ENCODE measurements around the gene KCNMB2.

KCNMB2 gene

DNA sequence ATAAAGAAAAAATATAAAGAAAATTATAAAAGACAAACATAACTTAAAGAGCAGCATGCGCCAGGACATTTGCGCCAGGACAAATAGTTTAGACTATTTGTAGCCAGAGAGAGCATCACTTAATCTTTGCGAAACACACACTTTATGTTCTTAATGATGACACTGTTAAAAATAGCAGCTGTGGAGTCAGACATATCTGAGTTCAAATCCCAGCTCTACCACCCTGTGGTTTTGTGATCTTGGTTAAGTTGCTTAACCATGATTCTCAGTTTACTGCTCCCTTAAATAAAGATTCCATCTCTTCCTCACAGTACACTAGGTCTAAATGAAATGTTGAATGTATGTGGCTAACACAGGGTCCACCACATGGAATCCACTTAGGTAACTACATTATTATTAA lies 31.4 kb downstream of the KCNMB2 start:
- Histone ChIP-seq H3K4me3 (ENCODE audit: low read length in 2 of 2) (no peak overlapping the region), H4K8ac (ENCODE audit: low read depth, low read length) (no peak overlapping the region), H3K4me1 (ENCODE audit: control insufficient read depth in 2 of 2, insufficient read depth in 1 of 2, low read depth in 1 of 2, low read length in 2 of 2) (no peaks in the 10 kb centered on the region), H3K18ac (ENCODE audit: low read length) (no peak overlapping the region), H3K36me3 (replicated peaks in 1 of 2; ENCODE audit: control insufficient read depth in 2 of 2, insufficient read depth in 2 of 2, low read length in 2 of 2) (no peaks in the 10 kb centered on the region), H3K4ac (ENCODE audit: low read length) (no peak overlapping the region), H3K79me1 (ENCODE audit: low read depth, low read length) (no peaks in the 10 kb centered on the region), H3K9ac (ENCODE audit: low read depth, low read length, poor library complexity) (no peak overlapping the region), H3K9me3 (replicated peaks in 1 of 2; ENCODE audit: control insufficient read depth in 2 of 2, insufficient read depth in 1 of 2, low read depth in 1 of 2, low read length in 2 of 2) (no peaks in the 10 kb centered on the region), H3K27ac (replicated peaks; ENCODE audit: low read length) (no peak overlapping the region), H2BK12ac (ENCODE audit: low read length) (no peak overlapping the region), H3K27me3 (ENCODE audit: control insufficient read depth in 3 of 3, insufficient read depth in 3 of 3, low read depth in 1 of 3, low read length in 3 of 3) (no peaks in the 10 kb centered on the region), H2AK5ac (ENCODE audit: low read depth, low read length) (no peak overlapping the region), H2BK120ac (ENCODE audit: low read depth, low read length) (no peak overlapping the region), H3K14ac (ENCODE audit: low read length) (no peak overlapping the region), H4K91ac (ENCODE audit: low read depth, low read length, poor library complexity) (no peak overlapping the region), H2AFZ (ENCODE audit: low read length) (no peak overlapping the region), H3K4me2 (ENCODE audit: insufficient read depth, low read length, poor library complexity, severe bottlenecking) (no peak overlapping the region), H2BK15ac (ENCODE audit: low read length) (no peak overlapping the region), H3K23ac (ENCODE audit: low read depth, low read length, poor library complexity) (no peak overlapping the region), H2BK5ac (ENCODE audit: low read length) (no peak overlapping the region)
- WGBS, 2 donors (ENCODE audit: extremely low coverage in 2 of 2, insufficient read length in 2 of 2, insufficient replicate concordance in 1 of 2): no CpG with 5 or more reads among the region's 3 CpGs
- DNase-seq (ENCODE audit: low spot score): no peak

DNA sequence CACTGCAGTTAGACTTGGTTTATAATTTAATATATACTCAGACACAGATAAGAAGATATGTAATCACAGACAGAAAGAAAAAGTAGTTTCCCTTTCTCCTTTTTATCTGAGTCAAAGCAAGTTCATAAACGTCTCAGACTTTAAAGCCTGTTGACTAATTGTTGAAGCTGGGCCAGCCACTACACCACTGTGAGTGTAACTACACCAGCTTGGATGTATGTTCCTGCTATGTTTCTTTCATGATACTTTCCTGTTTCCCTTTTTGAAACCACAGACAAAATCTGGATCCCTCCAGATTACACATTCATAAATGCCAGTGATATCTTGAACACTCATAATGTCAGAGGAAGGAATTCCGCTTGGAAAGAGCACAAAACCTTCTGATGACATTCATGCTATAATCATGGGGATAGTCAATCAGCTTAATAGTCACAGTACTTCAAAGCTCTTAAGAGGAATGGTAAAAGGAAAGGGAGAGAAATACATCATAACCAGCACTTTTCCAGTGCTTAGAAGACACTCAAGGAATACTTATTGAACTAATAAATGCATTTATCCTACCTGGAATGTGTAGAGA lies 32.0 kb downstream of the KCNMB2 start:
- no peak overlapping the region for H3K4me2 ChIP-seq (ENCODE audit: insufficient read depth, low read length, poor library complexity, severe bottlenecking)
- H4K91ac ChIP-seq (ENCODE audit: low read depth, low read length, poor library complexity): no peak overlapping the region
- H3K79me1 ChIP-seq (ENCODE audit: low read depth, low read length): no peaks in the 10 kb centered on the region
- H4K8ac ChIP-seq (ENCODE audit: low read depth, low read length): no peak overlapping the region
- no peaks in the 10 kb centered on the region for H3K27me3 ChIP-seq (ENCODE audit: control insufficient read depth in 3 of 3, insufficient read depth in 3 of 3, low read depth in 1 of 3, low read length in 3 of 3)
- H3K4me1 ChIP-seq (ENCODE audit: control insufficient read depth in 2 of 2, insufficient read depth in 1 of 2, low read depth in 1 of 2, low read length in 2 of 2): no peaks in the 10 kb centered on the region
- no peak overlapping the region for H3K18ac ChIP-seq (ENCODE audit: low read length)
- H3K4ac ChIP-seq (ENCODE audit: low read length): no peak overlapping the region
- no peak overlapping the region for H2BK120ac ChIP-seq (ENCODE audit: low read depth, low read length)
- H2BK5ac ChIP-seq (ENCODE audit: low read length): no peak overlapping the region
- no peak overlapping the region for H3K23ac ChIP-seq (ENCODE audit: low read depth, low read length, poor library complexity)
- no peaks in the 10 kb centered on the region for H3K36me3 ChIP-seq (replicated peaks in 1 of 2; ENCODE audit: control insufficient read depth in 2 of 2, insufficient read depth in 2 of 2, low read length in 2 of 2)
- no peak overlapping the region for H2AFZ ChIP-seq (ENCODE audit: low read length)
- H3K27ac ChIP-seq (replicated peaks; ENCODE audit: low read length): no peak overlapping the region
- no peak overlapping the region for H2BK15ac ChIP-seq (ENCODE audit: low read length)
- H3K14ac ChIP-seq (ENCODE audit: low read length): no peak overlapping the region
- no peak overlapping the region for H3K9ac ChIP-seq (ENCODE audit: low read depth, low read length, poor library complexity)
- WGBS, 2 donors (ENCODE audit: extremely low coverage in 2 of 2, insufficient read length in 2 of 2, insufficient replicate concordance in 1 of 2): no CpG with 5 or more reads among the region's 2 CpGs
- H2AK5ac ChIP-seq (ENCODE audit: low read depth, low read length): no peak overlapping the region
- no peak for DNase-seq (ENCODE audit: low spot score)
- no peak overlapping the region for H3K4me3 ChIP-seq (ENCODE audit: low read length in 2 of 2)
- H3K9me3 ChIP-seq (replicated peaks in 1 of 2; ENCODE audit: control insufficient read depth in 2 of 2, insufficient read depth in 1 of 2, low read depth in 1 of 2, low read length in 2 of 2): no peaks in the 10 kb centered on the region
- no peak overlapping the region for H2BK12ac ChIP-seq (ENCODE audit: low read length)

DNA sequence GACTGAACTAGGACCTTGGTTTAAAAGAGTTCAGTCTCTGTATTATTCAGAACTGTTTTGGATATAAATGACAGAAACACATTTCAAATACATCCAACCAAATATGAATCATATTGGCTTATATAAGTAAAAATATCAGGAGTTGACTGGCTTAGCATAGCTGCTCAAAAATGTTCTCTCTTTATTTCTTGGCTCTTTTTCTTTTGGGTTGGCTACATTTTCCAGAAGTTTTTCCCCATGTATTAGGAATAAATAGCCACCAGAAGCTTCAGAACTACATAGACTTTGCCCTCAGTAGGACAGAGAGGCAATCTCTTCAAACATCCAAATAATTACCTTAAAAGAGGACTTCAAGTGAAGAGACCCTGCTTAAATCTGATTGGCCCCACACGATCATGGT lies 32.7 kb downstream of the KCNMB2 start:
- H3K4me3 ChIP-seq (ENCODE audit: low read length in 2 of 2): no peak overlapping the region
- H2BK5ac ChIP-seq (ENCODE audit: low read length): no peak overlapping the region
- H4K8ac ChIP-seq (ENCODE audit: low read depth, low read length): no peak overlapping the region
- no peaks in the 10 kb centered on the region for H3K79me1 ChIP-seq (ENCODE audit: low read depth, low read length)
- H2AK5ac ChIP-seq (ENCODE audit: low read depth, low read length): no peak overlapping the region
- no peak overlapping the region for H2BK120ac ChIP-seq (ENCODE audit: low read depth, low read length)
- H3K27me3 ChIP-seq (ENCODE audit: control insufficient read depth in 3 of 3, insufficient read depth in 3 of 3, low read depth in 1 of 3, low read length in 3 of 3): no peaks in the 10 kb centered on the region
- no peak overlapping the region for H2BK15ac ChIP-seq (ENCODE audit: low read length)
- no peak overlapping the region for H3K4ac ChIP-seq (ENCODE audit: low read length)
- DNase-seq (ENCODE audit: low spot score): no peak
- no peak overlapping the region for H4K91ac ChIP-seq (ENCODE audit: low read depth, low read length, poor library complexity)
- H3K27ac ChIP-seq (replicated peaks; ENCODE audit: low read length): no peak overlapping the region
- no peak overlapping the region for H3K14ac ChIP-seq (ENCODE audit: low read length)
- no peaks in the 10 kb centered on the region for H3K4me1 ChIP-seq (ENCODE audit: control insufficient read depth in 2 of 2, insufficient read depth in 1 of 2, low read depth in 1 of 2, low read length in 2 of 2)
- no peak overlapping the region for H3K23ac ChIP-seq (ENCODE audit: low read depth, low read length, poor library complexity)
- no peak overlapping the region for H2AFZ ChIP-seq (ENCODE audit: low read length)
- no peak overlapping the region for H3K18ac ChIP-seq (ENCODE audit: low read length)
- H3K9me3 ChIP-seq (replicated peaks in 1 of 2; ENCODE audit: control insufficient read depth in 2 of 2, insufficient read depth in 1 of 2, low read depth in 1 of 2, low read length in 2 of 2): no peaks in the 10 kb centered on the region
- H3K36me3 ChIP-seq (replicated peaks in 1 of 2; ENCODE audit: control insufficient read depth in 2 of 2, insufficient read depth in 2 of 2, low read length in 2 of 2): no peaks in the 10 kb centered on the region
- WGBS, 2 donors (ENCODE audit: extremely low coverage in 2 of 2, insufficient read length in 2 of 2, insufficient replicate concordance in 1 of 2): no CpG with 5 or more reads among the region's 1 CpG
- H3K4me2 ChIP-seq (ENCODE audit: insufficient read depth, low read length, poor library complexity, severe bottlenecking): no peak overlapping the region
- no peak overlapping the region for H2BK12ac ChIP-seq (ENCODE audit: low read length)
- H3K9ac ChIP-seq (ENCODE audit: low read depth, low read length, poor library complexity): no peak overlapping the region

DNA sequence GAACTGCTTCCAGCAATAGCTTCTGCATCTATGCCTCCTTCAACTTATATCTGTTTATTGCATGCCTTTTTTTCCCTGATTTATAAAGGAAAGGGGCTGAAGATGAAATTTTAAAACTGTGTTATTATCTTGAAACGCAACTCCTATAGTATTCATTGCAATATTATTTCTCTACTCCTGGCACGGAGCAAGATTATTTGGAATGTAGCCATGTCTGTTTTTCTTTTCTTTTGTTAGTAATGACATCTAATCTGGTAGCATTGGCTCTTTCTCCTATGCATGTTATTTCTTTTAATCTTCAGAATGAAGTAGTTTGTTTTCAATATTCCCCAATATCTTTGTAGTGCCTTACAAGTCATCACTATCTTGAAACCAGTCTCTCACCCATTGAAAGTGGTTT lies 33.6 kb downstream of the KCNMB2 start:
- Histone ChIP-seq H3K14ac (ENCODE audit: low read length) (no peak overlapping the region), H3K27ac (replicated peaks; ENCODE audit: low read length) (no peak overlapping the region), H3K9me3 (replicated peaks in 1 of 2; ENCODE audit: control insufficient read depth in 2 of 2, insufficient read depth in 1 of 2, low read depth in 1 of 2, low read length in 2 of 2) (no peaks in the 10 kb centered on the region), H3K4me2 (ENCODE audit: insufficient read depth, low read length, poor library complexity, severe bottlenecking) (no peak overlapping the region), H2AK5ac (ENCODE audit: low read depth, low read length) (no peak overlapping the region), H3K23ac (ENCODE audit: low read depth, low read length, poor library complexity) (no peak overlapping the region), H2AFZ (ENCODE audit: low read length) (no peak overlapping the region), H2BK15ac (ENCODE audit: low read length) (no peak overlapping the region), H3K9ac (ENCODE audit: low read depth, low read length, poor library complexity) (no peak overlapping the region), H3K79me1 (ENCODE audit: low read depth, low read length) (no peaks in the 10 kb centered on the region), H2BK120ac (ENCODE audit: low read depth, low read length) (no peak overlapping the region), H3K18ac (ENCODE audit: low read length) (no peak overlapping the region), H2BK12ac (ENCODE audit: low read length) (no peak overlapping the region), H4K91ac (ENCODE audit: low read depth, low read length, poor library complexity) (no peak overlapping the region), H3K4me1 (ENCODE audit: control insufficient read depth in 2 of 2, insufficient read depth in 1 of 2, low read depth in 1 of 2, low read length in 2 of 2) (no peaks in the 10 kb centered on the region), H3K4ac (ENCODE audit: low read length) (no peak overlapping the region), H3K4me3 (ENCODE audit: low read length in 2 of 2) (no peak overlapping the region), H3K27me3 (ENCODE audit: control insufficient read depth in 3 of 3, insufficient read depth in 3 of 3, low read depth in 1 of 3, low read length in 3 of 3) (no peaks in the 10 kb centered on the region), H4K8ac (ENCODE audit: low read depth, low read length) (no peak overlapping the region), H3K36me3 (replicated peaks in 1 of 2; ENCODE audit: control insufficient read depth in 2 of 2, insufficient read depth in 2 of 2, low read length in 2 of 2) (no peaks in the 10 kb centered on the region), H2BK5ac (ENCODE audit: low read length) (no peak overlapping the region)
- DNase-seq (ENCODE audit: low spot score): no peak
- no CpG with 5 or more reads among the region's 2 CpGs for WGBS, 2 donors (ENCODE audit: extremely low coverage in 2 of 2, insufficient read length in 2 of 2, insufficient replicate concordance in 1 of 2)

All from neuronal stem cell (in vitro differentiated cells).